Measurements from ENCODE around the gene HDX.
A peak's percentile ranks its signal among the peaks of the same experiment; 100 is the strongest.
"Not testable (repeated sequence)": the region's sequence is repeated elsewhere in the genome, so short reads cannot be mapped to it uniquely, and the experiment has no call there.

The HDX gene

DNA sequence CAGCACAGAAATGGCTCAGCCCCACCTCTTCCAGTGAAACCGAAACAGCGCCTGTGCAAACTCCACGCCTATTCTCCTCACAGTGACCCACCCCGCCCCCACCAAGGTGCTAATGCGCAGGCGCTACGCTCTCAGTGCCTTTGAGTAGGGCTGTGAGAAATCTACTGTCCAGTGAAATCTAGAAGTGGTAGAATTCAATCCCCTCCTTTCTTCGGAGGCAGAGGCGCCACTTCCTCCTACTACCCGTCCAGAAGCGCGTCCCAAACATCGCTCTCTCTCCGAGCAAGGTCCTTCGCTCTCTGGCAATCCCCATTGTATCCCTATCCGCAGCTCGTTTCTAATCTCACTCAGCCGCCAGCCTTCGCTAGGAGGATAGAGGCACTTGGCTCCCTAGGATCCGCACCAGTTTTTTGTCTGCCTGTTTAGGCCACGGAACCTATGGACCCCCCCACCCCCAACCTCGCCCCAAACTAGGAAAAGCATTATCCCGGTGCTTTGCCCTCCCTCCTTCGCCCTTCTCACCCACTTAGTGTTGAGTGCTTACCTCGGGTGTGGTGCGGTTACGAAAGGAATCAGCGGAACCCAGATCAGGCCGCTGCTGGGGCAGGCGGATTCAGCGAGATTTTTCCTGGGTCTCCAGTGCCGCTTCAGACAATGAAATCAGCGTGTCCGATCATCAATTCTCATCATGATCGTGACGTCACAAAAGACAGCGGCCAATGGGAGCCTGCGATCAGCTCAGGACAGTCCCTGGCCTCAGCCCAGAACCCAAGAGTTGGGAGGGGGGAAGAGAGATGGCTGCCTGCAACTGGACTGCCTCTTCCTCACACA is at the start of gene HDX:
HDX (minus strand) TSS at position 656 of the 831 bp plus-strand sequence. CDS start 27,056 bp downstream, outside the sequence.
- peak; percentile 77 for DNase-seq (ENCODE audit: low spot score)

- not testable (repeated sequence) for DNase-seq (ENCODE audit: low spot score)
These were observed 39.1 kb upstream of the HDX start for GRCh38 chrX:84541315-84541714.

- DNase-seq (ENCODE audit: low spot score): not testable (repeated sequence)
These were observed 35.4 kb upstream of the HDX start for GRCh38 chrX:84537627-84538026.

DNA sequence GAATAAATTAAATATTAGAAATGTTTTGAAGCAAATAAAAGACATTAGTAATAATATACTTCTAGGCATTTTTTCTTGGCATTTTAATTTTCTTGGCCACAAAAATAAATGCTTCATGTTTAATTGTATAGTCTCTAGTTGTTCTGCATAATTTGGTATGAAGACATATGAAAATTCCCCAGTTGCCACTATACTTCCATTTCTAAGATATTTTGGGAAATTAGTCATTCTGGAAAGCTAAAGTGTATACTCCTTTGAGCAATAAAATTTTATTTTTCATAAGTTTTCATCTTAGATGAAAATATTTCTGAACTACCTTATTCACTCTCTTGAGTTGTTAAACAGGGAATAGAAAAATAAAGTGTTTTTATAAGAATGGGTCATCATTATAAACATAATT is 13.8 kb downstream of the HDX start:
- no peak for DNase-seq (ENCODE audit: low spot score)

DNA sequence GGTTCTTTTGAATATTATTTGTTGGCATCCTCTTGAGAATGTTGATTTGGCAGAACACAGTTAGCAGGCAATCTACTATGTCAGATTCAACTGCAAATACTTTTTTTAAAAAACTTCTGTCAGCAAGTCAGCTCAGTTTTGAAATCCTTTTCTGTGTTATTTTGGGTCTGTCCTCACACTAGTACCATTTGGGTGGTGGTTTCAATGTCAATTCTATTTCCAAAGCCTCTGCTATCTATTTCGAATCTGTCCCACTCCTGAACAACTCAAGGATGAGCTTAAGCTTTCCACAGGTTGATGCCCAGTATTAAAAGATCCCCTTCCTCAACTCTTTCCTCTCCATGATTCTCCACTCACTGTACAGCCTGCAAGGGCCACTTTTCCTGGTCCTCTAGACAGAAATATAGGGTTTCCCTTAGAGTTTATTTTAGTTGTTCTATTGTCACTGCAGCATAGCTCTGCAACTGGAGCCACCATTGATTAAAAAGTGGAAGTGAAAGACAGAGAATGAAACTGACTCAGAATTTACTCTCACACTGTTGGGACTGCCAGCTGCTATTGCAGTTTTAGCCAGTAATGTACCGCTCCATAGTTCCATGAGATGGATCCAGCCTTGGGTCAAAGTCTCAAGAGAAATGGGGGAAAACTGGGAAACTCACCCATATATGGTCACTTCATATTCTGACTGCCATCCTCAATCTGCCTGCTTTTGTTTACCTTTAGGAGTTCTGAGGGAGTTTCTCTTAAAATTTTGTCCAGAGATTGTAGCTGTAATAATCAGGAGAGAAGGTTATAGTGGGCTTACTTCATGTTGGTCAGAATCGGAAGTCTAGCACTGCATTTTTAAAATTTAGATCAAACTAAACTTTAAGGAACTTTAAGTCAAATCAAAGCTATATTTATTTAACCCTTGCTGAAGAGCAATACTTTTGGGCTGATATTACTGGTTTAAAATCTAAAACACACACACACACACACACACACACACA is 14.6 kb downstream of the HDX start:
- DNase-seq (ENCODE audit: low spot score): no peak

DNA sequence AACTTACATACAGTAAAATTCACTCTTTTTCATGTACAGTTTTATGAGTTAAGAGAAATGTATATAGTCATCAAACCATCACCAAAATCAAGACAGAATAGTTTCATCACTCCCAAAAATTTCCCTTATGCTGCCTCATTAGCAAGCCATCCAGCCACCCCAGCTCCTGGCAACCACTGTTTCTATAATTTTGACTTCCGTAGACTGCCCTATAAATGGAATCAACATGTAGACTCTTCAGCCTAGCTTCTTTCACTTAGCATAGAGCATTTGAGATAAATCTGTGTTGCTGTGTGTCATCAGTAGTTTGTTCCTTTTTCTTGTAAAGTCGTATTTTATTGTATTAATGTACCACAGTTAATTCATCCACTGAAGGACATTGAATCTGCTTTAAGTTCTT is 23.2 kb downstream of the HDX start:
- DNase-seq (ENCODE audit: low spot score): no peak

- DNase-seq (ENCODE audit: low spot score): no peak
These were observed 25.1 kb downstream of the HDX start for GRCh38 chrX:84477114-84477513.

DNA sequence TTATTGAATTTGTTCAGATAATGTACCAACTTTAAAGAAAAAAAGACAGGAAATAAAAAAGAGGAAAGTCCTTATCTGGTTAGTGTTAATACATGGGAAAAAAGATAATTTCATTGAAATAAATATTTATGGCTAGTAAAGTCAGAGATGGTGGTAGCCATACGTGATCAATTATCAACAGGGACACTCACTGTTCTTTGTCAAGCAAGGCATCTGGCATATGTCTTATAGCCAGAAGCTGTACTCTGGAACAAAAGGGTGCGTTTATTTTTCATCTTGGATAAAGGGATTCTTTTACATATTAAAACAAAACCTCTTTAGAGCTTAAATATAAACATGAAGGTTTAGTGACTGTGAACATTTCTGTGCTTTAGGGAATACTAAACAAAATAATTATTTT is 26.7 kb downstream of the HDX start:
- DNase-seq (ENCODE audit: low spot score): no peak

GRCh38 chrX:84475101-84475500 is 27.2 kb downstream of the HDX start:
- DNase-seq (ENCODE audit: low spot score): no peak

DNA sequence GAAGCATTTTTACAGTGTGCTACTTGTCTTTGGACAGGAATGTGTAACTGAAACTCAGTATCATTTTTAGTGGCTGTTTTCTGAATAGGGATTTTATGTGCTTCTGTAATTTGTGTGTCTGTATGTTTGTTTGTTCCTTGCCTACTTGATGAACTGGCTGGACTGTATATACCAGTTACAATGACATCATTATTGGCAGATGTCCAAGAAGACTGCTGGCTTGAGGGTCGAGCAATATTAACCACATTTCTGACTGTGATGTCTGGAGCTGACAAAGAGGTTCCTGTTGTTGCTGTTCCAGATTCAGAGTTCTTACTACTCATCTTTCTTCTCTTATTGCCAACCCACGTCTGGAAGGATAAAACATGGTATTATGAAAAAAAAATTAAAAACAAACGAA is 33.0 kb downstream of the HDX start:
- DNase-seq (ENCODE audit: low spot score): no peak

DNA sequence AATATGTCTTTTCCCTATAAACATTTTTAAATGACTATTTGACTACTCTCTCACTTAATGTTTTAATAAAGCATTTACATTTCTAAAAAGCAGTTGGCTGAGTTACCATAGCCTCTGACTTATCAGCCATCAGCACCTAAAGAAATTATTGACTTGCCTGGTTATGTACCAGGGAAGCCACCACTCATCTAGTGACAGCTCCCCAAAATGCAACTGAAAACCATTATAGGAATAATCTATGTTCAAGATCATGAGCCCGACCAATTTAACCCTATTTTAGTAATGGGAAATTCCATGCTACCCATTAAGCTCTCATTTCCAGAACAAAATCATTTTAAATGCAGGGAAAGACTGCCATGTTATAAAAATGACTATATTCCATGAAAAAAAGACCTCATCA is 34.4 kb downstream of the HDX start:
- DNase-seq (ENCODE audit: low spot score): no peak

DNA sequence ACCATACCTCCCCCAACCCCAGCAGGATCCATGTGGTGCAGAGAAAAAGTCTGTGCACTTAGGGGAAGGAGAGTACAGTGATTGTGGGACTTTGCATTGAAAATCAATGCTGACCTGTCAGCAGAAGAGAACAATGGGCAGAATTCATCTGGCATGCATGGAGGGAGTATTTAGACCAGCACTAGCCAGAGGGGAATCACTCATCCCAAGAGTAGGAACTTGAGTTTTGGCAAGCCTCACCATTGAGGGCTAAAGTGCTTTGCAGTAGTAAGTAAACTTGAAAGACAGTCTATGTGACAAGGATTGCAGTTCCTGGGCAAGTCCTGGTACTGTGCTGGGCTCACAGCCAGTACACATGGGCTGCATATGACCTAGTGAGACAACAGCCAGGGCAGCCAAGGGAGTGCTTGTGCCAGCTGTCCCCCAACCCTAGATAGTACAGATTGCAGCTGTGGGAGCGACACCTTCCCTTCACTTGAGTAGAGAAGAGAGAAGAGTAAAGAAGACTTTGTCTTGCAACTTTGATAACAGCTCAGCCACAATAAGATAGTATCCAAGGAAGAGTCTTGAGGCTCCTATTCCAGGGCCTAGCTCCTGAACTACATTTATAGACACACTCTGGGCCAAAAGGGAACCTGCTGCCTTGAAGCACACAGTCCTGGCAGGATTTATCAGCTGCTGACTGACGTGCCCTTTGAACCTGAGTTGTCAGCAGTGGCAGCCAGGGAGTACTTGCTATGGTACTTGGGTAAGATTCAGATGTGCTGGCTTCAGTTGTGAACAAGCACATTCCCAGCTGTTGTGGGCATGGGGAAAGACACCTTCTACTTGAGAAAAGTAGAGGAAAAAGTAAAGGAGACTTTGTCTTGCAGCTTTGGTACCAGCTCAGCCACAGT is 48.7 kb downstream of the HDX start:
- DNase-seq (ENCODE audit: low spot score): no peak

DNA sequence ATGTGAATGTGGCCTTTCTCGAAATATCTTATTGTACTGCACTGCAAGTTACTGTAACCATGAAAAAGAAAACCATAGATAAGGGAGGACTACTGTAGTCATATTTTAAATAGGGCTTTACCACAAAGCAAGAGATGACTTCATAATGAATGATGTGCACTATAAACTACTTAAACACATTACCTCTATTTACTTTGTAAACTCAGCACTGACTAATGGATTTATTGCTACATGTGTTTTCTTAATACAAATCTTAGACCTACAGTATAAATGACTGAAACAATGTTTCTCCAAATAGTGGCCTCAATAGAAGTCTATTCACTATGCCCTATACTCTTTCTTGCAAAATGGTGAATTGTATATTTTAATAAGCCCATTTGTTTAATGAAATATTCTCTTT is 61.1 kb downstream of the HDX start:
- no peak for DNase-seq (ENCODE audit: low spot score)

GRCh38 chrX:84415140-84415539 is 87.1 kb downstream of the HDX start:
- DNase-seq (ENCODE audit: low spot score): no peak

- no peak for DNase-seq (ENCODE audit: low spot score)
These were observed 138.6 kb downstream of the HDX start for GRCh38 chrX:84363663-84364062.

DNA sequence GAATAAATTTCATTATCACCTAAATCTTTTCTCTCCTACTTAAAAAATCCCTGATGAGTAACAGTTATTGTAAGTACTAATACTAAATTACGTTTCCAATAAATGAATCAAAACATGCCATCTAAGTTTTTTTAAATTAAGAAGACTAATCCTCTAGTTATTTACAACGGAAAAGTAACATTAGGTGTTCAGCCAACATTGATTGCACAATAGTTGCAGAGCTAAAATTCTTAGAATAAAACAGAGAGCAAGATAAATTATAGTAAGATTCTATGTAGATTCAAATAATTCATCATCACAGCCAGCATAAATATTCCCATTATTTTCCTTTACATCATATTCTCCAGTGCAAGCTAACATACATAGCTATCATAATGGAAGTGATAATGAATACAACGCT is 139.2 kb downstream of the HDX start:
- no peak for DNase-seq (ENCODE audit: low spot score)

GRCh38 chrX:84362184-84362838 is 139.9 kb downstream of the HDX start:
- DNase-seq (ENCODE audit: low spot score): no peak

DNA sequence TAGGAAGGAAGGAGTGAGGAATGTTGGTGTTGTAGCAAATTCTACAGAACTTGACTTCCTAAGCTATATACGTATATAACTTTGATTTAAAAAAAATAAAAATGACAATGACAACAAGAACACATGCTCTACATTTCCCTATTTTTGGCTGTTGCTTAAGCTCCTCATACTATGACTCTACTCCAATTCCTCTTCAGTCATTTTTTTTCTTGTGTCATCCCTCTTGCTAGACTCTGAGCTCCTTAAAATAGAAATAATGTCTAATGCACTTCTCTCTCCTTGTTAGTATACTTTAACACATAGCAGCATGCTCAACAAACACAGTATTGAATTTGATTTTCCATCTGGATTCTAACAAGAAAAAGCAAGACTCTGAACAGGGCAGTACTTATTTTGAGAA is 144.0 kb downstream of the HDX start:
- no peak for DNase-seq (ENCODE audit: low spot score)

GRCh38 chrX:84357296-84357695 is 145.0 kb downstream of the HDX start:
- DNase-seq (ENCODE audit: low spot score): no peak

DNA sequence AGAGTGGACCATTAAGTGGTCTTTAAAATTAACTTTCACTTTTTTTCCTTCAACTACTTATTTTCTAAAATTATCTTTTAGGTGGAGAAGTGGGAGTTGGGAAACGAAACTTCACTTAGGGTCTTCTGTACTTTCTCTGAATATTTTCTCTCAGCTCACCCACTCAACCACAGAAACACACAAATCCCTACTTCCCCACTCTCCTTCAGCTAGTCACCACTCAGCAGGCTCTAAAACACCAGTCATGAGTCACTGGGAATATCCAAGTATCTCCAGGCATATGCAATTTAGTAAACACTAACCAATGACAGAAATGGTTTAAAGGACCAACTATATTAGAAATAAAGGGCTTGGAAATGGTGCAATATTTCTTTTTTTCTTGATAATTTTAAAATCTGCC is 161.3 kb downstream of the HDX start:
- DNase-seq (ENCODE audit: low spot score): no peak
